WTC11 (cell line): ENCODE results near the gene TTC33. TPM values are rescaled to one million over a fixed set of nuclear protein-coding genes. Genes with fewer than 3 reads are reported as not detected.

ENCODE experiments used
- ATAC-seq: fragments of 200-7000 bp; cut with Tn5 transposase; 2 replicates; pipeline ENCODE4 v1.10.0; 2021; ENCODE audit warnings: mild to moderate bottlenecking, moderate library complexity
- CTCF ChIA-PET: fragments of 300-600 bp; sonication (Branson Sonifier 250); formaldehyde crosslinking; loops from one replicate; lab custom pipeline; 2021; ENCODE audit warnings: antibody characterized with exemption; lab: Charles Lee
- POLR2A ChIA-PET: fragments of 350-600 bp; sonication (Branson Sonifier 250); formaldehyde crosslinking; loops from one replicate; lab custom pipeline; 2021; ENCODE audit warnings: antibody characterized with exemption; lab: Charles Lee
- DNase-seq: peaks from one replicate; pipeline ENCODE4 v3.0.0; 2021; ENCODE audit warnings: low spot score
- H3K27ac Mint-ChIP-seq: 2 replicates; pipeline ENCODE4 v1.8.0; 2021; ENCODE audit warnings: mixed read lengths
- H3K27me3 Mint-ChIP-seq: 2 replicates; pipeline ENCODE4 v1.8.0; 2021; ENCODE audit warnings: low read depth, mild to moderate bottlenecking, moderate library complexity, mixed read lengths
- H3K36me3 Mint-ChIP-seq: 2 replicates; pipeline ENCODE4 v1.8.0; 2021; ENCODE audit warnings: mixed read lengths
- H3K4me1 Mint-ChIP-seq: 2 replicates; pipeline ENCODE4 v1.8.0; 2022; ENCODE audit warnings: mixed read lengths
- H3K4me3 Mint-ChIP-seq: 2 replicates; pipeline ENCODE4 v1.8.0; 2021; ENCODE audit warnings: mild to moderate bottlenecking, moderate library complexity, mixed read lengths
- H3K9me3 Mint-ChIP-seq: 2 replicates; pipeline ENCODE4 v1.8.0; 2021; ENCODE audit warnings: mixed read lengths
- ATF6 ChIP-seq: sonication (generic); formaldehyde crosslinking; IDR thresholded peaks from 2 replicates; pipeline ENCODE4 v1.8.1; 2023; ENCODE audit warnings: mild to moderate bottlenecking, missing genetic modification reagents
- HMGA2 ChIP-seq: fragments of 250-450 bp; sonication (Bioruptor Pico); IDR thresholded peaks from 2 replicates; pipeline ENCODE4 v1.4.0; 2021; ENCODE audit warnings: mild to moderate bottlenecking, moderate library complexity
- JAZF1 ChIP-seq: fragments of 250-450 bp; sonication (Bioruptor Pico); IDR thresholded peaks from 2 replicates; pipeline ENCODE4 v1.9.0; 2021; ENCODE audit warnings: moderate library complexity, mild to moderate bottlenecking, inconsistent platforms
- MLX ChIP-seq: sonication (generic); formaldehyde crosslinking; IDR thresholded peaks from 2 replicates; pipeline ENCODE4 v1.8.1; 2023; ENCODE audit warnings: mild to moderate bottlenecking, missing genetic modification reagents, moderate library complexity
- MYBL2 ChIP-seq: sonication (generic); formaldehyde crosslinking; IDR thresholded peaks from 2 replicates; pipeline ENCODE4 v1.8.1; 2023; ENCODE audit warnings: mild to moderate bottlenecking, moderate library complexity, missing genetic modification reagents
- NR2C2 ChIP-seq: sonication (generic); formaldehyde crosslinking; IDR thresholded peaks from 2 replicates; pipeline ENCODE4 v1.8.0; 2022; ENCODE audit warnings: mild to moderate bottlenecking, missing genetic modification reagents
- NR3C1 ChIP-seq: sonication (generic); formaldehyde crosslinking; conservative IDR thresholded peaks from 2 replicates; pipeline ENCODE4 v1.8.1; 2023; ENCODE audit warnings: low read depth, mild to moderate bottlenecking, missing genetic modification reagents
- RORB ChIP-seq: fragments of 250-450 bp; sonication (Bioruptor Pico); IDR thresholded peaks from 2 replicates; pipeline ENCODE4 v1.9.0; 2021; ENCODE audit warnings: mild to moderate bottlenecking
- TCF7 ChIP-seq: sonication (generic); formaldehyde crosslinking; IDR thresholded peaks from 2 replicates; pipeline ENCODE4 v1.8.0; 2022; ENCODE audit warnings: mild to moderate bottlenecking, low read depth, missing genetic modification reagents, moderate library complexity
- ZNF416 ChIP-seq: fragments of 250-450 bp; sonication (Bioruptor Pico); IDR thresholded peaks from 2 replicates; pipeline ENCODE4 v1.9.0; 2021; ENCODE audit warnings: mild to moderate bottlenecking, inconsistent platforms
- ZNF423 ChIP-seq: fragments of 250-450 bp; sonication (Bioruptor Pico); IDR thresholded peaks from 2 replicates; pipeline ENCODE4 v2.1.2; 2022; ENCODE audit warnings: mild to moderate bottlenecking, moderate library complexity
- ZNF512 ChIP-seq: sonication (generic); formaldehyde crosslinking; IDR thresholded peaks from 2 replicates; pipeline ENCODE4 v1.8.1; 2022; ENCODE audit warnings: missing genetic modification reagents, borderline replicate concordance
- total RNA-seq: library from RNA; stranded (reverse); gene quantifications from 3 replicates; pipeline ENCODE4 v1.2.3, GENCODE V29; 2021
- TF ChIP-seq, protein P1 (sequence below): fragments of 250-450 bp; sonication (Bioruptor Pico); IDR thresholded peaks from 2 replicates; pipeline ENCODE4 v2.1.2; 2022; ENCODE audit warnings: mild to moderate bottlenecking, moderate library complexity
- TF ChIP-seq, protein P2 (sequence below): fragments of 250-450 bp; sonication (Bioruptor Pico); IDR thresholded peaks from 2 replicates; pipeline ENCODE4 v1.9.0; 2021; ENCODE audit warnings: mild to moderate bottlenecking
- TF ChIP-seq, protein P3 (sequence below): sonication (generic); formaldehyde crosslinking; IDR thresholded peaks from 2 replicates; pipeline ENCODE4 v1.8.1; 2023; ENCODE audit warnings: mild to moderate bottlenecking, missing genetic modification reagents, moderate library complexity
- TF ChIP-seq, protein P4 (sequence below): sonication (generic); formaldehyde crosslinking; IDR thresholded peaks from 2 replicates; pipeline ENCODE4 v1.8.1; 2023; ENCODE audit warnings: mild to moderate bottlenecking, moderate library complexity, missing genetic modification reagents
- TF ChIP-seq, protein P5 (sequence below): fragments of 200-600 bp; IDR thresholded peaks from 2 replicates; pipeline ENCODE4 v1.8.0; 2022; ENCODE audit warnings: antibody characterized with exemption
- TF ChIP-seq, protein P6 (sequence below): sonication (generic); formaldehyde crosslinking; conservative IDR thresholded peaks from 2 replicates; pipeline ENCODE4 v1.8.1; 2022; ENCODE audit warnings: mild to moderate bottlenecking, missing genetic modification reagents

TTC33 gene
- total RNA-seq, 1 experiment from 2014 or later, result 9.2 TPM

DNA sequence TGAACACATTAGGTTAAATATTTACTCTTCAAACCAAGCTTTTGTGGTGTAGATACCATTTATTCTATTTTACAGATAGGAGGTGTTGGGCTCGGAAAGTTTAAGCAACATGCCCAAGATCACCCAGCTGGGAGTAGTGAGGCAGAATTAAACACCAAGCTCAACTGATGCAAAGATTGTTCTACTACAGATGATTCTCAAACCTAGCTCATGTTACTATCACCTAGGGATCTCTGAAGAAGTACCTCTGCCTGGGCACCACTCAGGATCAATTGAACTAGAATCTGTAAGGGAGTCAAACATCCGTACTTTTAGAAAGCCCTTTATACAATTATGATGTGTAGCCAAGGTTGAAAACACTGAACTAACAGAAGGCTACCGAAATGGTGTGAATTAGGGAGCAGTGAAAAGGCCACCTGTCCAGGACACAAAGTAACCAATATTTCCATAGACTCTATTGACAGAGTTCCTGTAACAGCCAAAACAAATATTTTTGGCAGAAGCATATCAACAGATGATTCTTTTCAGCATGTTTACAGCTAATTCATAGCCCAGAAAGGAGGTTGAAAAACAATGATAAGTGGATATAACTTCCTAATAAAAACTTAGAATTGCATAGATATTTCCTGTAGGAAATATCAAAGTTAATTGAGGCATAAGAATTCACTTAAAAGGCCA is 234.5 kb downstream of the TTC33 start:
- H3K4me3 Mint-ChIP-seq, result no peak overlapping the region
- CTCF ChIA-PET, result no interaction called here
- no peak overlapping the region for H3K27ac Mint-ChIP-seq
- TF ChIP-seq ZNF512, result no peak
- no peak for TF ChIP-seq HMGA2 (CRISPR knock-in tag)
- TF ChIP-seq JAZF1 (CRISPR knock-in tag), result no peak
- TF ChIP-seq, protein P1, sequence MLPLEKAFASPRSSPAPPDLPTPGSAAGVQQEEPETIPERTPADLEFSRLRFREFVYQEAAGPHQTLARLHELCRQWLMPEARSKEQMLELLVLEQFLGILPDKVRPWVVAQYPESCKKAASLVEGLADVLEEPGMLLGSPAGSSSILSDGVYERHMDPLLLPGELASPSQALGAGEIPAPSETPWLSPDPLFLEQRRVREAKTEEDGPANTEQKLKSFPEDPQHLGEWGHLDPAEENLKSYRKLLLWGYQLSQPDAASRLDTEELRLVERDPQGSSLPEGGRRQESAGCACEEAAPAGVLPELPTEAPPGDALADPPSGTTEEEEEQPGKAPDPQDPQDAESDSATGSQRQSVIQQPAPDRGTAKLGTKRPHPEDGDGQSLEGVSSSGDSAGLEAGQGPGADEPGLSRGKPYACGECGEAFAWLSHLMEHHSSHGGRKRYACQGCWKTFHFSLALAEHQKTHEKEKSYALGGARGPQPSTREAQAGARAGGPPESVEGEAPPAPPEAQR (CRISPR knock-in tag), result no peak
- no peak for TF ChIP-seq ZNF416 (CRISPR knock-in tag)
- TF ChIP-seq TCF7 (CRISPR knock-in tag), result no peak
- TF ChIP-seq, protein P2, sequence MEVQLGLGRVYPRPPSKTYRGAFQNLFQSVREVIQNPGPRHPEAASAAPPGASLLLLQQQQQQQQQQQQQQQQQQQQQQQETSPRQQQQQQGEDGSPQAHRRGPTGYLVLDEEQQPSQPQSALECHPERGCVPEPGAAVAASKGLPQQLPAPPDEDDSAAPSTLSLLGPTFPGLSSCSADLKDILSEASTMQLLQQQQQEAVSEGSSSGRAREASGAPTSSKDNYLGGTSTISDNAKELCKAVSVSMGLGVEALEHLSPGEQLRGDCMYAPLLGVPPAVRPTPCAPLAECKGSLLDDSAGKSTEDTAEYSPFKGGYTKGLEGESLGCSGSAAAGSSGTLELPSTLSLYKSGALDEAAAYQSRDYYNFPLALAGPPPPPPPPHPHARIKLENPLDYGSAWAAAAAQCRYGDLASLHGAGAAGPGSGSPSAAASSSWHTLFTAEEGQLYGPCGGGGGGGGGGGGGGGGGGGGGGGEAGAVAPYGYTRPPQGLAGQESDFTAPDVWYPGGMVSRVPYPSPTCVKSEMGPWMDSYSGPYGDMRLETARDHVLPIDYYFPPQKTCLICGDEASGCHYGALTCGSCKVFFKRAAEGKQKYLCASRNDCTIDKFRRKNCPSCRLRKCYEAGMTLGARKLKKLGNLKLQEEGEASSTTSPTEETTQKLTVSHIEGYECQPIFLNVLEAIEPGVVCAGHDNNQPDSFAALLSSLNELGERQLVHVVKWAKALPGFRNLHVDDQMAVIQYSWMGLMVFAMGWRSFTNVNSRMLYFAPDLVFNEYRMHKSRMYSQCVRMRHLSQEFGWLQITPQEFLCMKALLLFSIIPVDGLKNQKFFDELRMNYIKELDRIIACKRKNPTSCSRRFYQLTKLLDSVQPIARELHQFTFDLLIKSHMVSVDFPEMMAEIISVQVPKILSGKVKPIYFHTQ (CRISPR knock-in tag), result no peak
- TF ChIP-seq, protein P3, sequence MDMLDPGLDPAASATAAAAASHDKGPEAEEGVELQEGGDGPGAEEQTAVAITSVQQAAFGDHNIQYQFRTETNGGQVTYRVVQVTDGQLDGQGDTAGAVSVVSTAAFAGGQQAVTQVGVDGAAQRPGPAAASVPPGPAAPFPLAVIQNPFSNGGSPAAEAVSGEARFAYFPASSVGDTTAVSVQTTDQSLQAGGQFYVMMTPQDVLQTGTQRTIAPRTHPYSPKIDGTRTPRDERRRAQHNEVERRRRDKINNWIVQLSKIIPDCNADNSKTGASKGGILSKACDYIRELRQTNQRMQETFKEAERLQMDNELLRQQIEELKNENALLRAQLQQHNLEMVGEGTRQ (CRISPR knock-in tag), result no peak
- TF ChIP-seq, protein P4, sequence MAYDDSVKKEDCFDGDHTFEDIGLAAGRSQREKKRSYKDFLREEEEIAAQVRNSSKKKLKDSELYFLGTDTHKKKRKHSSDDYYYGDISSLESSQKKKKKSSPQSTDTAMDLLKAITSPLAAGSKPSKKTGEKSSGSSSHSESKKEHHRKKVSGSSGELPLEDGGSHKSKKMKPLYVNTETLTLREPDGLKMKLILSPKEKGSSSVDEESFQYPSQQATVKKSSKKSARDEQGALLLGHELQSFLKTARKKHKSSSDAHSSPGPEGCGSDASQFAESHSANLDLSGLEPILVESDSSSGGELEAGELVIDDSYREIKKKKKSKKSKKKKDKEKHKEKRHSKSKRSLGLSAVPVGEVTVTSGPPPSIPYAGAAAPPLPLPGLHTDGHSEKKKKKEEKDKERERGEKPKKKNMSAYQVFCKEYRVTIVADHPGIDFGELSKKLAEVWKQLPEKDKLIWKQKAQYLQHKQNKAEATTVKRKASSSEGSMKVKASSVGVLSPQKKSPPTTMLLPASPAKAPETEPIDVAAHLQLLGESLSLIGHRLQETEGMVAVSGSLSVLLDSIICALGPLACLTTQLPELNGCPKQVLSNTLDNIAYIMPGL (CRISPR knock-in tag), result no peak
- TF ChIP-seq, protein P5, sequence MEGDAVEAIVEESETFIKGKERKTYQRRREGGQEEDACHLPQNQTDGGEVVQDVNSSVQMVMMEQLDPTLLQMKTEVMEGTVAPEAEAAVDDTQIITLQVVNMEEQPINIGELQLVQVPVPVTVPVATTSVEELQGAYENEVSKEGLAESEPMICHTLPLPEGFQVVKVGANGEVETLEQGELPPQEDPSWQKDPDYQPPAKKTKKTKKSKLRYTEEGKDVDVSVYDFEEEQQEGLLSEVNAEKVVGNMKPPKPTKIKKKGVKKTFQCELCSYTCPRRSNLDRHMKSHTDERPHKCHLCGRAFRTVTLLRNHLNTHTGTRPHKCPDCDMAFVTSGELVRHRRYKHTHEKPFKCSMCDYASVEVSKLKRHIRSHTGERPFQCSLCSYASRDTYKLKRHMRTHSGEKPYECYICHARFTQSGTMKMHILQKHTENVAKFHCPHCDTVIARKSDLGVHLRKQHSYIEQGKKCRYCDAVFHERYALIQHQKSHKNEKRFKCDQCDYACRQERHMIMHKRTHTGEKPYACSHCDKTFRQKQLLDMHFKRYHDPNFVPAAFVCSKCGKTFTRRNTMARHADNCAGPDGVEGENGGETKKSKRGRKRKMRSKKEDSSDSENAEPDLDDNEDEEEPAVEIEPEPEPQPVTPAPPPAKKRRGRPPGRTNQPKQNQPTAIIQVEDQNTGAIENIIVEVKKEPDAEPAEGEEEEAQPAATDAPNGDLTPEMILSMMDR, result no peak
- TF ChIP-seq ZNF423, result no peak
- no peak for TF ChIP-seq NR3C1
- TF ChIP-seq, protein P6, sequence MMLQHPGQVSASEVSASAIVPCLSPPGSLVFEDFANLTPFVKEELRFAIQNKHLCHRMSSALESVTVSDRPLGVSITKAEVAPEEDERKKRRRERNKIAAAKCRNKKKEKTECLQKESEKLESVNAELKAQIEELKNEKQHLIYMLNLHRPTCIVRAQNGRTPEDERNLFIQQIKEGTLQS, result no peak
- TF ChIP-seq RORB (CRISPR knock-in tag), result no peak
- TF ChIP-seq, all 79 proteins: peak for 0
- Mint-ChIP-seq H3K36me3 (no peaks in the 10 kb centered on the region), H3K27me3 (no peaks in the 10 kb centered on the region), H3K4me1 (peaks cover 12% of the 10 kb centered on the region), H3K9me3 (peaks cover 10% of the 10 kb centered on the region; the same call in 1 of the 2 replicates)
- ATAC-seq, result no peak
- POLR2A ChIA-PET, result no interaction called here
- DNase-seq, result no peak

- no peak overlapping the region for H3K27ac Mint-ChIP-seq
- POLR2A ChIA-PET, result no interaction called here
- no peak for TF ChIP-seq ATF6 (CRISPR knock-in tag)
- TF ChIP-seq MLX (CRISPR knock-in tag), result no peak
- no peak for TF ChIP-seq MYBL2
- TF ChIP-seq, protein P5, result no peak
- TF ChIP-seq NR2C2 (CRISPR knock-in tag), result no peak
Measured at GRCh38 chr5:40518485-40518917, 237.3 kb downstream of the TTC33 start.

More at GRCh38 chr5:40518485-40518917, 237.3 kb downstream of the TTC33 start:
- Mint-ChIP-seq H3K36me3 (no peaks in the 10 kb centered on the region), H3K9me3 (peaks cover 11% of the 10 kb centered on the region; the same call in 1 of the 2 replicates), H3K27me3 (no peaks in the 10 kb centered on the region), H3K4me1 (no peaks in the 10 kb centered on the region; the same call in 1 of the 2 replicates), H3K4me3 (no peak overlapping the region)
- no peak for ATAC-seq
- CTCF ChIA-PET, result no interaction called here
- DNase-seq, result no peak
